Glomerular endothelial cell (primary cell): Measurements from ENCODE around the gene PLEKHH3. TPM values are rescaled to one million over a fixed set of nuclear protein-coding genes. Genes with fewer than 3 reads are reported as not detected.

Source experiments
- DNase-seq: peaks from one replicate; pipeline ENCODE4 v3.0.0-alpha.2; 2011; ENCODE audit warnings: low read depth, low spot score; ENCODE audit errors: extremely low read depth
- total RNA-seq: library from RNA; depleted of rRNA; stranded (reverse); fragments of >200 nt; gene quantifications from 2 replicates; pipeline ENCODE4 v1.2.3, GENCODE V29; 2015

Gene PLEKHH3
- total RNA-seq, 1 donor from 2014 or later: 15.6 TPM

- DNase-seq: no peak
These were observed 9.8 kb upstream of the PLEKHH3 start for GRCh38 chr17:42686520-42687128.

- DNase-seq: no peak
These were observed 9.0 kb upstream of the PLEKHH3 start for GRCh38 chr17:42685831-42686230.

- no peak for DNase-seq
These were observed 8.2 kb upstream of the PLEKHH3 start for GRCh38 chr17:42684929-42685556.

GRCh38 chr17:42683407-42684034 is 6.7 kb upstream of the PLEKHH3 start:
- DNase-seq: no peak

GRCh38 chr17:42682722-42683403 is 6.1 kb upstream of the PLEKHH3 start:
- no peak for DNase-seq

- DNase-seq: no peak
These were observed 5.4 kb upstream of the PLEKHH3 start, which contains the start of gene CNTNAP1 for GRCh38 chr17:42681976-42682721. Gene CNTNAP1 (plus strand): TSS chr17:42682531. CDS start chr17:42682830, 299 bp downstream.

- DNase-seq: no peak
These were observed 3.6 kb upstream of the PLEKHH3 start for GRCh38 chr17:42680331-42680808.

GRCh38 chr17:42679492-42680330 is 2.9 kb upstream of the PLEKHH3 start:
- no peak for DNase-seq

- DNase-seq: no peak
These were observed 2.2 kb upstream of the PLEKHH3 start for GRCh38 chr17:42678951-42679491.

GRCh38 chr17:42677921-42678781 is 1.4 kb upstream of the PLEKHH3 start:
- no peak for DNase-seq

- DNase-seq: peak; percentile 93
These were observed 441 bp upstream of the PLEKHH3 start for GRCh38 chr17:42677012-42677857.

- no peak for DNase-seq
These were observed 800 bp downstream of the PLEKHH3 start for GRCh38 chr17:42675965-42676423.

GRCh38 chr17:42675348-42675964 is 1.3 kb downstream of the PLEKHH3 start:
- DNase-seq: no peak

GRCh38 chr17:42674755-42675347 is 1.9 kb downstream of the PLEKHH3 start:
- no peak for DNase-seq

- DNase-seq: no peak
These were observed 2.7 kb downstream of the PLEKHH3 start for GRCh38 chr17:42673885-42674754.
